Measurements from ENCODE around the gene PRPF8.

DNA sequence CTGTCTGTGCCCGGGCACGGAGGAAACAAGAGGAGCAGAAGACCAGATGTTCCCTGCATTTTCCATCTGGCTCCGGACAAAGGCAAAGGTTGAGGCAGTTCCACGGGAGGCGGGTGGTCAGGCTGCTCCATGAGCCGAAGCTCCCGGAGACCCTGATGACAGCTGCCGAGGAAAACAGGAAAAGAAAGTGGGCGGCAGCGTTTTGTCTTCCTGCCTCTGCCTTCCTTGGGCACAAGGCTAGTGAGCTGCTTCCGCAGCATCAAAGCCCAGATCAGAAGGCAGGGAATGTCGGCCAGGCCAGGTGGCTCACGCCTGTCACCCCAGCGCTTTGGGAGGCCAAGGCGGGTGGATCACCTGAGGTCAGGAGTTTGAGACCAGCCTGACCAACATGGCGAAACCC lies 72.3 kb downstream of the PRPF8 start:
- no peak for TF ChIP-seq GATA2 (IDR thresholded peaks at IDR 0.05; ENCODE audit: low read depth, low read length)
- no peak for TF ChIP-seq GATA3 (IDR thresholded peaks at IDR 0.05; ENCODE audit: low read depth, low read length)

Measured in SH-SY5Y (cell line).